Astrocyte (in vitro differentiated cells and primary cell): ENCODE data around the gene CDK5RAP2. TPM values are rescaled to one million over a fixed set of nuclear protein-coding genes. Genes with fewer than 3 reads are reported as not detected.

Source experiments
- DNase-seq: peaks from one replicate; pipeline ENCODE4 v3.0.0-alpha.2; 2010; ENCODE audit warnings: low read depth
- FAIRE-seq: peaks from 2 replicates; lab custom pipeline; 2011; peaks lifted over from hg19 to GRCh38; lab: Jason Lieb, UNC
- H2AFZ ChIP-seq: 2 replicates; pipeline ENCODE4 v1.6.0; 2012; ENCODE audit warnings: low read depth, low read length, inconsistent platforms
- H3K27ac ChIP-seq: 2 replicates; pipeline ENCODE4 v1.5.1; 2011; ENCODE audit warnings: low read depth, low read length, inconsistent platforms
- H3K27me3 ChIP-seq: 2 replicates; pipeline ENCODE4 v1.6.0; 2011; ENCODE audit warnings: low read length, inconsistent platforms; ENCODE audit not compliant: insufficient read depth
- H3K36me3 ChIP-seq: 2 replicates; pipeline ENCODE4 v1.5.1; 2011; ENCODE audit warnings: low read length, inconsistent platforms; ENCODE audit not compliant: insufficient read depth
- H3K4me1 ChIP-seq: 2 replicates; pipeline ENCODE4 v1.5.1; 2011; ENCODE audit warnings: low read length, inconsistent platforms; ENCODE audit not compliant: insufficient read depth
- H3K4me2 ChIP-seq: 2 replicates; pipeline ENCODE4 v1.6.0; 2012; ENCODE audit warnings: low read length, inconsistent platforms
- H3K4me3 ChIP-seq: 2 replicates; pipeline ENCODE4 v1.5.1; 2011; ENCODE audit warnings: low read depth, mild to moderate bottlenecking, low read length, inconsistent platforms; ENCODE audit not compliant: insufficient read depth
- H3K79me2 ChIP-seq: 2 replicates; pipeline ENCODE4 v1.6.0; 2012; ENCODE audit warnings: mild to moderate bottlenecking, low read length, inconsistent platforms; ENCODE audit not compliant: insufficient read depth
- H3K9ac ChIP-seq: 2 replicates; pipeline ENCODE4 v1.6.0; 2012; ENCODE audit warnings: mild to moderate bottlenecking, low read length, inconsistent platforms
- H3K9me3 ChIP-seq: 2 replicates; pipeline ENCODE4 v1.5.1; 2012; ENCODE audit warnings: low read depth, mild to moderate bottlenecking, low read length, inconsistent platforms; ENCODE audit not compliant: insufficient read depth
- H4K20me1 ChIP-seq: 2 replicates; pipeline ENCODE4 v1.6.0; 2012; ENCODE audit warnings: low read length, inconsistent platforms; ENCODE audit not compliant: insufficient read depth
- H3K27ac Mint-ChIP-seq: one replicate; pipeline ENCODE4 v1.8.0; 2021; ENCODE audit warnings: mild to moderate bottlenecking, mixed read lengths; ENCODE audit not compliant: unreplicated experiment
- H3K27me3 Mint-ChIP-seq: one replicate; pipeline ENCODE4 v1.8.0; 2021; ENCODE audit warnings: low read depth, mixed read lengths; ENCODE audit not compliant: unreplicated experiment
- H3K36me3 Mint-ChIP-seq: one replicate; pipeline ENCODE4 v1.8.0; 2021; ENCODE audit warnings: low read depth, mixed read lengths; ENCODE audit not compliant: unreplicated experiment
- H3K4me1 Mint-ChIP-seq: one replicate; pipeline ENCODE4 v1.8.0; 2021; ENCODE audit warnings: low read depth, mixed read lengths; ENCODE audit not compliant: unreplicated experiment
- H3K4me3 Mint-ChIP-seq: one replicate; pipeline ENCODE4 v1.8.0; 2021; ENCODE audit warnings: mild to moderate bottlenecking, moderate library complexity, mixed read lengths; ENCODE audit not compliant: unreplicated experiment
- H3K9me3 Mint-ChIP-seq: one replicate; pipeline ENCODE4 v1.8.0; 2021; ENCODE audit warnings: mild to moderate bottlenecking, mixed read lengths; ENCODE audit not compliant: unreplicated experiment
- CTCF ChIP-seq: IDR thresholded peaks from 2 replicates; pipeline ENCODE4 v1.5.1; 2011; ENCODE audit warnings: low read depth, mild to moderate bottlenecking, inconsistent platforms, low read length, moderate library complexity; ENCODE audit not compliant: insufficient read depth
- EZH2 ChIP-seq: IDR thresholded peaks from 2 replicates; pipeline ENCODE4 v1.6.1; 2012; ENCODE audit warnings: mild to moderate bottlenecking, low read length, inconsistent platforms; ENCODE audit not compliant: insufficient read depth
- total RNA-seq: library from RNA; stranded (reverse); gene quantifications from 2 replicates; pipeline ENCODE4 v1.2.1, GENCODE V29; 2021

The CDK5RAP2 gene
- total RNA-seq, 1 donor from 2014 or later = 36.3 TPM

GRCh38 chr9:120389300-120389699 is 190.7 kb downstream of the CDK5RAP2 start:
- no peak overlapping the region for H3K27ac Mint-ChIP-seq
- H3K9me3 ChIP-seq = no peaks in the 10 kb centered on the region
- H3K4me1 Mint-ChIP-seq = peaks cover 20% of the 10 kb centered on the region
- DNase-seq = no peak
- H3K27me3 Mint-ChIP-seq = no peaks in the 10 kb centered on the region
- H3K9me3 Mint-ChIP-seq = no peaks in the 10 kb centered on the region
- peaks cover 25% of the 10 kb centered on the region for H3K36me3 Mint-ChIP-seq
- no peak overlapping the region for H3K27ac ChIP-seq
- TF ChIP-seq EZH2 (no peak), CTCF (no peak)
- no peaks in the 10 kb centered on the region for H3K79me2 ChIP-seq
- H3K4me1 ChIP-seq = peaks cover 27% of the 10 kb centered on the region
- no peak overlapping the region for H3K4me3 ChIP-seq
- FAIRE-seq = no peak
- H3K9ac ChIP-seq = no peak overlapping the region
- H3K4me2 ChIP-seq = no peak overlapping the region
- no peak overlapping the region for H2AFZ ChIP-seq
- H3K36me3 ChIP-seq = peaks cover 4% of the 10 kb centered on the region
- no peak overlapping the region for H3K4me3 Mint-ChIP-seq
- no peaks in the 10 kb centered on the region for H3K27me3 ChIP-seq
- H4K20me1 ChIP-seq = no peaks in the 10 kb centered on the region

- H3K36me3 ChIP-seq = peaks cover 4% of the 10 kb centered on the region
- H3K27me3 ChIP-seq = no peaks in the 10 kb centered on the region
- DNase-seq (no peak), FAIRE-seq (no peak)
- Mint-ChIP-seq H3K4me1 (peaks cover 9% of the 10 kb centered on the region), H3K4me3 (no peak overlapping the region), H3K27ac (no peak overlapping the region), H3K9me3 (no peaks in the 10 kb centered on the region), H3K36me3 (peaks cover 25% of the 10 kb centered on the region), H3K27me3 (no peaks in the 10 kb centered on the region)
- H3K9ac ChIP-seq = no peak overlapping the region
- TF ChIP-seq EZH2 (no peak), CTCF (no peak)
- no peak overlapping the region for H2AFZ ChIP-seq
- no peaks in the 10 kb centered on the region for H3K9me3 ChIP-seq
- peaks cover 22% of the 10 kb centered on the region for H3K4me1 ChIP-seq
- no peak overlapping the region for H3K27ac ChIP-seq
- H3K4me2 ChIP-seq = no peak overlapping the region
- H4K20me1 ChIP-seq = no peaks in the 10 kb centered on the region
- H3K79me2 ChIP-seq = no peaks in the 10 kb centered on the region
- H3K4me3 ChIP-seq = no peak overlapping the region
These were observed 191.7 kb downstream of the CDK5RAP2 start for GRCh38 chr9:120388003-120388855.
